Heart right ventricle (tissue), 16 donors: ENCODE measurements around the gene SH3TC1. TPM values are rescaled to one million over a fixed set of nuclear protein-coding genes. Genes with fewer than 3 reads are reported as not detected.

ENCODE experiments used
- ATAC-seq, 8 donors: fragments of 200-7000 bp; cut with Tn5 transposase; one replicate each; pipeline ENCODE4 v1.9.1; 2020; ENCODE audit warnings: mild to moderate bottlenecking in 8 of 8, moderate library complexity in 8 of 8, moderate number of reproducible peaks in 1 of 8
- DNase-seq, 2 donors: peaks; one replicate each; pipeline ENCODE4 v3.0.0-alpha.2; 2020
- H3K27ac ChIP-seq, 10 donors: fragments of 200-600 bp; sonication (generic) in 2 of 10; one replicate each; pipeline versions ENCODE4 v1.5.0 to v1.8.0; 2020 to 2022; ENCODE audit warnings: mild to moderate bottlenecking in 3 of 10
- H3K27me3 ChIP-seq, 7 donors: fragments of 200-600 bp; one replicate each; pipeline ENCODE4 v1.8.0; 2021 to 2022; ENCODE audit warnings: mild to moderate bottlenecking in 2 of 7
- H3K36me3 ChIP-seq, 9 donors: fragments of 200-600 bp; sonication (generic) in 1 of 9; one replicate each; pipeline versions ENCODE4 v1.5.0 to v1.8.0; 2020 to 2022; ENCODE audit warnings: mild to moderate bottlenecking in 2 of 9
- H3K4me1 ChIP-seq, 9 donors: fragments of 200-600 bp; sonication (generic) in 1 of 9; one replicate each; pipeline versions ENCODE4 v1.5.0 to v1.8.0; 2020 to 2022; ENCODE audit warnings: mild to moderate bottlenecking in 4 of 9
- H3K4me3 ChIP-seq, 10 donors: fragments of 200-600 bp; sonication (generic) in 2 of 10; one replicate each; pipeline versions ENCODE4 v1.5.0 to v1.8.0; 2020 to 2022; ENCODE audit warnings: mild to moderate bottlenecking in 7 of 10, moderate library complexity in 2 of 10
- H3K9me3 ChIP-seq, 11 donors: fragments of 200-600 bp in 10 of 11; sonication (generic) in 2 of 11; one replicate each; pipeline versions ENCODE4 v1.5.0 to v1.8.0; 2013 to 2022; ENCODE audit warnings: mild to moderate bottlenecking in 2 of 11, control low read depth in 1 of 11, moderate library complexity in 1 of 11
- CTCF ChIP-seq, 9 donors: fragments of 200-600 bp; sonication (generic) in 2 of 9; IDR thresholded peaks; one replicate each; pipeline versions ENCODE4 v1.5.0 to v1.8.0; 2021 to 2022; ENCODE audit warnings: antibody characterized with exemption in 9 of 9, mild to moderate bottlenecking in 5 of 9, moderate library complexity in 1 of 9
- WGBS, 2 donors: extraction: QIAGEN DNeasy Blood & Tissue Kit; methylation state at CpG; one replicate each; pipeline ENCODE4 v1.1.7; 2013; ENCODE audit warnings: inconsistent platforms in 1 of 2; 5-methylcytosine and 5-hydroxymethylcytosine counted together
- intact Hi-C, 10 donors: fragments of 100-400 bp; cut with DNase I; formaldehyde crosslinking; loops; one replicate each; pipeline versions ENCODE4 v1.11.1 to v1.14.2; 2022
- polyA plus RNA-seq, 2 donors: library from polyadenylated mRNA; stranded (reverse); fragments of 200-250 nt; gene quantifications; one replicate each; pipeline ENCODE4 v1.2.3, GENCODE V29; 2013
- total RNA-seq, 10 donors: library from RNA; stranded (reverse); fragmentation: NEBNext Ultra II Directional in 3 of 10; extraction: Animal tissue kit (Norgen Biotek cat#: 25700) in 3 of 10; gene quantifications; one replicate each; pipeline versions ENCODE4 v1.2.1 to v1.2.4, GENCODE V29; 2021 to 2023
- donor health status: Arrhythmogenic right ventricular cardiomyopathy.
- donor health status: ischemic (EF 13 %, LVEDD 7.1; RV severe dilation, severe dysfunction).
- donor health status: healthy with polysubstance abuse.
- donor health status: DM: no; HTN: yes; CAD: no.
- donor health status: DM: no; HTN: no; CAD: no.
- donor health status: ischemic (EF 25% LVEDD 6.9; RV normal size, moderate dysfunction).
- donor health status: ischemic (EF 25% LVEDD 5.7; RV mildly dilated, moderate dysfunction).
- donor health status: healthy.
- donor health status: DM: yes; HTN: yes; CAD: no.
- donor health status: Ischemic cardiomyopathy.
- donor health status: ischemic (EF 35%, LVEDD 5.7; RV mildly dilated, moderate dysfunction).
- donor health status: nonischemic (EF 11% LVEDD 7.7; RV severe dilation, severe dysfunction).
- donor health status: DM: yes; HTN: yes; CAD: no.
- donor health status: PGD.
- donor health status: ischemic (EF 29% LVEDD 5.4; RV normal size, mild dysfunction).
- donor health status: nonischemic (EF 23%, LVEDD 6.1; RV moderate dilation, normal function).

The SH3TC1 gene
- total and polyA plus RNA-seq, 12 donors: 7.4 to 22.8 (median 11.2) TPM

DNA sequence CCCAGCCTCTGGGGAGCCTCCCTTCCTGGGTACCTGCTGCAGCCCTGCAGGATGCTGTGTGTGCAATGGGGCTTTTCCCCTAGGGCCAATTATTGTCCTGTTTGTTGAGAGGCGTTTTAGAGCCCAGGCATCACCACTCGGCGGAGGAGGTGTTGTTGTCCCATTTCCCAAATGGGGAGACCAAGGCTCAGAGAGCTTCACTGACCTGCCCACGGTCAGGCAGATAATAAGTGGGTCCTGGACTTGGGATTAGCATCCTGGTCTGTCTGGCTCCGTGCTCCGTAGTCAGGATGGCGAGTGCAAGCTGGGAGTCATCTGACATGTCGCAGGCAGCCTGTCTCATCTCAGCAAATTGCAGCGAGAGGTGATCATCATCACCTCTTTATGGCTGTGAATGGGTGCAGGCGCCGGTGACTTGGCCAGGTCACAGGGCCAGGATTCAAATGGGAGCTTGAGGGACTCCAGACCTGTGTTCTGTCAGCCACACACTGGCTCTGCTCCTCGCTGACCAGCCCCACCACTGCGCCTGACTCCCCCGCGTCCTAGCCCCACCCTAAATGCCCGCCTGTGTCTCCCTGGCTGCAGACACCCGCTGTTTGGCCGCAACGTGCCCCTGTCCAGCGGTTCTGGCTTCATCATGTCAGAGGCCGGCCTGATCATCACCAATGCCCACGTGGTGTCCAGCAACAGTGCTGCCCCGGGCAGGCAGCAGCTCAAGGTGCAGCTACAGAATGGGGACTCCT is 87.1 kb downstream of the SH3TC1 start:
- peak; percentile 74 for DNase-seq
- TF ChIP-seq CTCF (IDR thresholded peaks at IDR 0.05): no peak
- peak; percentile 60 to 87 (median 82) for ATAC-seq

GRCh38 chr4:8286719-8287342 is 87.7 kb downstream of the SH3TC1 start:
- H3K9me3 ChIP-seq: no peaks in the 10 kb centered on the region
- no peak overlapping the region for H3K4me3 ChIP-seq
- no peaks in the 10 kb centered on the region for H3K27me3 ChIP-seq
- 80 to 84% methylated on average over 15 of the region's 15 CpGs for WGBS, 2 donors
- H3K4me1 ChIP-seq: peaks cover 4 to 31% (median 22%) of the 10 kb centered on the region in 9 donors
- peak overlapping the region in 5 of 10 donors; percentile 35 to 73 (median 44) for H3K27ac ChIP-seq
- intact Hi-C loops: no loop called here
- no peak for TF ChIP-seq CTCF (IDR thresholded peaks at IDR 0.05)
- peaks cover 0 to 57% (median 0%) of the 10 kb centered on the region in 9 donors for H3K36me3 ChIP-seq
- DNase-seq (peak in 1 of 2 donors; percentile 18), ATAC-seq (peak in 1 of 8 donors; percentile 4)

More for the DNA sequence above, 87.1 kb downstream of the SH3TC1 start:
- H3K4me1 ChIP-seq: peaks cover 8 to 38% (median 24%) of the 10 kb centered on the region in 9 donors
- H3K9me3 ChIP-seq: no peaks in the 10 kb centered on the region
- H3K27me3 ChIP-seq: no peaks in the 10 kb centered on the region
- H3K4me3 ChIP-seq: no peak overlapping the region
- 53 to 64% methylated on average over 23 of the region's 23 CpGs for WGBS, 2 donors
- H3K27ac ChIP-seq: peak overlapping the region in 7 of 10 donors; percentile 35 to 76 (median 61)
- H3K36me3 ChIP-seq: peaks cover 0 to 50% (median 0%) of the 10 kb centered on the region in 9 donors
- intact Hi-C loops: no loop called here

- no peaks in the 10 kb centered on the region for H3K27me3 ChIP-seq
- no peak for DNase-seq
- no peak for TF ChIP-seq CTCF (IDR thresholded peaks at IDR 0.05)
- no peaks in the 10 kb centered on the region for H3K9me3 ChIP-seq
- H3K4me3 ChIP-seq: no peak overlapping the region
- intact Hi-C loops: no loop called here
- WGBS, 2 donors: 84 to 91% methylated on average over 18 of the region's 18 CpGs
- peaks cover 0 to 62% (median 0%) of the 10 kb centered on the region in 9 donors for H3K36me3 ChIP-seq
- peaks cover 2 to 27% (median 15%) of the 10 kb centered on the region in 9 donors for H3K4me1 ChIP-seq
- peak overlapping the region in 2 of 10 donors; percentile 35 to 61 for H3K27ac ChIP-seq
- no peak for ATAC-seq
These were observed 88.5 kb downstream of the SH3TC1 start for GRCh38 chr4:8287343-8288280.
